Panc1 (cell line): ENCODE results near the gene NF1. TPM values are rescaled to one million over a fixed set of nuclear protein-coding genes. Genes with fewer than 3 reads are reported as not detected.

ENCODE experiments used
- ATAC-seq: fragments of 200-7000 bp; cut with Tn5 transposase; 2 replicates; pipeline ENCODE4 v1.9.1; 2020; ENCODE audit warnings: mild to moderate bottlenecking, moderate library complexity
- BruUV-seq: library from RNA; stranded (reverse); fragments of 400-500 nt; replicated peaks from 2 replicates; lab custom pipeline; 2021; lab: Mats Ljungman, UMichigan
- CTCF ChIA-PET: fragments of 300-600 bp; sonication (Branson Sonifier 250); formaldehyde crosslinking; loops from one replicate; lab custom pipeline; 2022; ENCODE audit warnings: antibody characterized with exemption; lab: Charles Lee
- POLR2A ChIA-PET: fragments of 300-600 bp; sonication (Branson Sonifier 250); formaldehyde crosslinking; loops from one replicate; lab custom pipeline; 2022; ENCODE audit warnings: antibody characterized with exemption; lab: Charles Lee
- DNase-seq: peaks from one replicate; pipeline ENCODE4 v3.0.0-alpha.2; 2010; ENCODE audit warnings: low read depth, low spot score
- H3K27ac ChIP-seq: 2 replicates; pipeline ENCODE4 v1.5.1; 2011; ENCODE audit warnings: mild to moderate bottlenecking, low read length, inconsistent platforms
- H3K27me3 ChIP-seq: fragments of 200-500 bp; sonication (Bioruptor generic); 2 replicates; pipeline ENCODE4 v1.6.0; 2014; ENCODE audit warnings: low read length, inconsistent platforms; ENCODE audit not compliant: control insufficient read depth, insufficient read depth
- H3K36me3 ChIP-seq: fragments of 200-500 bp; sonication (Bioruptor generic); 2 replicates; pipeline ENCODE4 v1.5.1; 2014; ENCODE audit warnings: inconsistent platforms, mild to moderate bottlenecking, low read length, moderate library complexity; ENCODE audit not compliant: control insufficient read depth, insufficient read depth
- H3K4me1 ChIP-seq: 2 replicates; pipeline ENCODE4 v1.5.1; 2011; ENCODE audit warnings: inconsistent platforms, mild to moderate bottlenecking, low read length, moderate library complexity; ENCODE audit not compliant: control insufficient read depth, insufficient read depth
- H3K4me3 ChIP-seq, 2 experiments: 2 replicates each; pipeline ENCODE4 v1.5.1; 2011 to 2012; ENCODE audit warnings: low read depth in 2 of 2, low read length in 2 of 2, mild to moderate bottlenecking in 2 of 2, inconsistent platforms in 1 of 2, moderate library complexity in 1 of 2
- H3K9me3 ChIP-seq: fragments of 200-500 bp; sonication (Bioruptor generic); 2 replicates; pipeline ENCODE4 v1.5.1; 2014; ENCODE audit warnings: low read depth, mild to moderate bottlenecking, inconsistent platforms, low read length, moderate library complexity; ENCODE audit not compliant: control insufficient read depth, insufficient read depth
- CTCF ChIP-seq: fragments of 450-650 bp; IDR thresholded peaks from 2 replicates; pipeline ENCODE4 v1.5.1; 2017; ENCODE audit warnings: mild to moderate bottlenecking
- POLR2AphosphoS5 ChIP-seq: IDR thresholded peaks from 2 replicates; pipeline ENCODE4 v1.6.1; 2012; ENCODE audit warnings: mild to moderate bottlenecking, low read depth, low read length, moderate library complexity
- SIN3A ChIP-seq: IDR thresholded peaks from 2 replicates; pipeline ENCODE4 v1.6.1; 2012; ENCODE audit warnings: low read depth, mild to moderate bottlenecking, low read length, moderate library complexity, borderline replicate concordance; ENCODE audit not compliant: insufficient read depth
- TCF7L2 ChIP-seq: IDR thresholded peaks from 2 replicates; pipeline ENCODE4 v1.6.1; 2011; ENCODE audit warnings: mild to moderate bottlenecking, low read depth, low read length, inconsistent platforms
- in situ Hi-C: cut with HindIII; loops from 2 replicates; pipeline ENCODE4 v1.10.0; 2016; ENCODE audit warnings: low sequenced_read_pairs, low pct_unique_long_range_greater_than_20kb
- intact Hi-C: fragments of 100-400 bp; cut with micrococcal nuclease; formaldehyde crosslinking; loops from one replicate; pipeline ENCODE4 v1.10.0; 2022; ENCODE audit not compliant: unreplicated experiment
- total RNA-seq: library from RNA; stranded (reverse); gene quantifications from one replicate; pipeline ENCODE4 v1.2.1, GENCODE V29; 2021; ENCODE audit not compliant: unreplicated experiment
- TF ChIP-seq, protein P1 (sequence below), 2 experiments: IDR thresholded peaks; 2 replicates each; pipeline ENCODE4 v1.6.1; 2011 to 2012; ENCODE audit warnings: low read depth in 2 of 2, control low read depth in 1 of 2, low read length in 1 of 2, mild to moderate bottlenecking in 1 of 2, moderate library complexity in 1 of 2; ENCODE audit not compliant: insufficient read depth in 1 of 2

Gene NF1
- total RNA-seq, 1 experiment from 2014 or later, result 82.5 TPM

DNA sequence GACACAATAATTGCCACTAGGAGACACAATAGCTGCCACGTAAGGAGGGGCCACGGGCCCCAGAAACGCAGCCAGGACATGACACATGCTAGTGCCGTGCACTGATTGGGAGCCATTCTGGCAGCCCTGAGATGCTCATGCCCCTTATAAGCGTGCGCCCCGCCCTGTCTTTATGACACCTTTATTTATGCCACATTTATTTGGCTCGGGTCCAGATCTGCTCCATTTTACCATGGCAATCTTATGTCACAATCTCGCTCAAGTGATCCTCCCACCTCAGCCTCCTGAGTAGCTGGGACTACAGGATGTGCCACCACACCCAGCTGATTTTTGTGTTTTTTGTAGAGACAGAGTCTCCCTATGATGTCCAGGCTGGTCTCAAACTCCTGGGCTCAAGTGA, 43.8 kb upstream of the NF1 start:
- intact Hi-C loops, result no loop called here
- in situ Hi-C loops, result no loop called here
- H3K27me3 ChIP-seq, result no peaks in the 10 kb centered on the region
- BruUV-seq, result no TSS peak
- no peaks in the 10 kb centered on the region for H3K9me3 ChIP-seq
- TF ChIP-seq SIN3A (no peak), CTCF (no peak), POLR2AphosphoS5 (no peak), TCF7L2 (no peak)
- TF ChIP-seq, protein P1, sequence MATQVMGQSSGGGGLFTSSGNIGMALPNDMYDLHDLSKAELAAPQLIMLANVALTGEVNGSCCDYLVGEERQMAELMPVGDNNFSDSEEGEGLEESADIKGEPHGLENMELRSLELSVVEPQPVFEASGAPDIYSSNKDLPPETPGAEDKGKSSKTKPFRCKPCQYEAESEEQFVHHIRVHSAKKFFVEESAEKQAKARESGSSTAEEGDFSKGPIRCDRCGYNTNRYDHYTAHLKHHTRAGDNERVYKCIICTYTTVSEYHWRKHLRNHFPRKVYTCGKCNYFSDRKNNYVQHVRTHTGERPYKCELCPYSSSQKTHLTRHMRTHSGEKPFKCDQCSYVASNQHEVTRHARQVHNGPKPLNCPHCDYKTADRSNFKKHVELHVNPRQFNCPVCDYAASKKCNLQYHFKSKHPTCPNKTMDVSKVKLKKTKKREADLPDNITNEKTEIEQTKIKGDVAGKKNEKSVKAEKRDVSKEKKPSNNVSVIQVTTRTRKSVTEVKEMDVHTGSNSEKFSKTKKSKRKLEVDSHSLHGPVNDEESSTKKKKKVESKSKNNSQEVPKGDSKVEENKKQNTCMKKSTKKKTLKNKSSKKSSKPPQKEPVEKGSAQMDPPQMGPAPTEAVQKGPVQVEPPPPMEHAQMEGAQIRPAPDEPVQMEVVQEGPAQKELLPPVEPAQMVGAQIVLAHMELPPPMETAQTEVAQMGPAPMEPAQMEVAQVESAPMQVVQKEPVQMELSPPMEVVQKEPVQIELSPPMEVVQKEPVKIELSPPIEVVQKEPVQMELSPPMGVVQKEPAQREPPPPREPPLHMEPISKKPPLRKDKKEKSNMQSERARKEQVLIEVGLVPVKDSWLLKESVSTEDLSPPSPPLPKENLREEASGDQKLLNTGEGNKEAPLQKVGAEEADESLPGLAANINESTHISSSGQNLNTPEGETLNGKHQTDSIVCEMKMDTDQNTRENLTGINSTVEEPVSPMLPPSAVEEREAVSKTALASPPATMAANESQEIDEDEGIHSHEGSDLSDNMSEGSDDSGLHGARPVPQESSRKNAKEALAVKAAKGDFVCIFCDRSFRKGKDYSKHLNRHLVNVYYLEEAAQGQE (IDR thresholded peaks at IDR 0.05; ENCODE audit: insufficient read depth in 1 of 2, low read depth in 2 of 2, low read length in 1 of 2), result no peak
- ATAC-seq (no peak), DNase-seq (no peak)
- CTCF ChIA-PET, result no interaction called here
- no peaks in the 10 kb centered on the region for H3K4me1 ChIP-seq
- H3K36me3 ChIP-seq, result no peaks in the 10 kb centered on the region
- POLR2A ChIA-PET, result interaction anchor here (0.6 kb wide), 1 partner anchor 347 kb away, joined by 3 read pairs; no protein-coding TSS in a partner anchor
- H3K4me3 ChIP-seq, result no peak overlapping the region
- H3K27ac ChIP-seq, result no peak overlapping the region

GRCh38 chr17:31051506-31051905, 43.3 kb upstream of the NF1 start:
- no TSS peak for BruUV-seq
- ChIA-PET CTCF (no interaction called here), POLR2A (no interaction called here)
- no peak for ATAC-seq
- TF ChIP-seq TCF7L2 (no peak), POLR2AphosphoS5 (no peak), SIN3A (no peak), CTCF (no peak)
- TF ChIP-seq, protein P1 (IDR thresholded peaks at IDR 0.05; ENCODE audit: insufficient read depth in 1 of 2, low read depth in 2 of 2, low read length in 1 of 2), result no peak
- H3K9me3 ChIP-seq, result no peaks in the 10 kb centered on the region
- no peaks in the 10 kb centered on the region for H3K4me1 ChIP-seq
- in situ Hi-C loops (no loop called here), intact Hi-C loops (no loop called here)
- H3K4me3 ChIP-seq, result no peak overlapping the region
- H3K36me3 ChIP-seq, result no peaks in the 10 kb centered on the region
- no peak overlapping the region for H3K27ac ChIP-seq
- no peak for DNase-seq
- no peaks in the 10 kb centered on the region for H3K27me3 ChIP-seq
